Coronary artery (tissue), 2 donors: ENCODE data around the gene PCDH15.
"Not testable (repeated sequence)": the region's sequence is repeated elsewhere in the genome, so short reads cannot be mapped to it uniquely, and the experiment has no call there.

Source experiments
- DNase-seq: peaks from one replicate; pipeline ENCODE4 v3.0.0-alpha.2; 2017; ENCODE audit warnings: low spot score
- H3K27ac ChIP-seq, 2 donors: fragments of 200-600 bp; sonication (generic); one replicate each; pipeline ENCODE4 v1.5.1; 2016 to 2019
- H3K4me3 ChIP-seq: fragments of 200-600 bp; sonication (generic); 2 replicates; pipeline ENCODE4 v1.5.1; 2016; ENCODE audit warnings: mild to moderate bottlenecking, moderate library complexity
- CTCF ChIP-seq: fragments of 200-600 bp; sonication (generic); IDR thresholded peaks from one replicate; pipeline ENCODE4 v1.5.1; 2019; ENCODE audit warnings: antibody characterized with exemption

Gene PCDH15

GRCh38 chr10:54449056-54449455 is 352.0 kb downstream of the PCDH15 start:
- TF ChIP-seq CTCF = no peak
- Histone ChIP-seq H3K4me3 (no peak overlapping the region), H3K27ac (no peak overlapping the region)
- no peak for DNase-seq

GRCh38 chr10:54444170-54444569 is 356.9 kb downstream of the PCDH15 start:
- no peak for TF ChIP-seq CTCF
- no peak for DNase-seq
- Histone ChIP-seq H3K27ac (no peak overlapping the region), H3K4me3 (no peak overlapping the region)

GRCh38 chr10:54441275-54441674 is 359.8 kb downstream of the PCDH15 start:
- no peak for DNase-seq
- no peak overlapping the region for H3K27ac ChIP-seq
- TF ChIP-seq CTCF = no peak

GRCh38 chr10:54434782-54435181 is 366.2 kb downstream of the PCDH15 start:
- Histone ChIP-seq H3K27ac (no peak overlapping the region), H3K4me3 (no peak overlapping the region)
- no peak for DNase-seq
- no peak for TF ChIP-seq CTCF

More at GRCh38 chr10:54441275-54441674, 359.8 kb downstream of the PCDH15 start:
- no peak overlapping the region for H3K4me3 ChIP-seq

- H3K4me3 ChIP-seq = no peak overlapping the region
- no peak for TF ChIP-seq CTCF
- H3K27ac ChIP-seq = no peak overlapping the region
- no peak for DNase-seq
These were observed 385.5 kb downstream of the PCDH15 start for GRCh38 chr10:54415483-54415882.

GRCh38 chr10:54402576-54402975 is 398.5 kb downstream of the PCDH15 start:
- TF ChIP-seq CTCF = no peak
- Histone ChIP-seq H3K27ac (no peak overlapping the region), H3K4me3 (no peak overlapping the region)
- no peak for DNase-seq

GRCh38 chr10:54396031-54396430 is 405.0 kb downstream of the PCDH15 start:
- DNase-seq = no peak
- no peak for TF ChIP-seq CTCF
- H3K4me3 ChIP-seq = no peak overlapping the region
- H3K27ac ChIP-seq = no peak overlapping the region

- not testable (repeated sequence) for H3K4me3 ChIP-seq, DNase-seq, H3K27ac ChIP-seq
These were observed 406.4 kb downstream of the PCDH15 start for GRCh38 chr10:54394598-54394997.
